GM12878 (cell line): Measurements from ENCODE around the gene AGAP3.

Source experiments
- ATF3 ChIP-seq: IDR thresholded peaks from 2 replicates; pipeline ENCODE4 v1.6.1; 2011; ENCODE audit warnings: low read depth, mild to moderate bottlenecking, low read length, moderate library complexity, borderline replicate concordance; ENCODE audit errors: extremely low read depth
- CTCF ChIP-seq, 3 experiments: IDR thresholded peaks in 2 of 3; conservative IDR thresholded peaks in 1 of 3; 2 replicates each; pipeline ENCODE4 v1.5.1; 2011; ENCODE audit warnings: low read depth in 3 of 3, low read length in 3 of 3, mild to moderate bottlenecking in 3 of 3, control low read depth in 2 of 3, moderate library complexity in 2 of 3, inconsistent platforms in 1 of 3, mixed read lengths in 1 of 3; ENCODE audit not compliant: control insufficient read depth in 2 of 3, insufficient read depth in 1 of 3; ENCODE audit errors: extremely low read depth in 1 of 3
- EP300 ChIP-seq, 2 experiments: fragments of 150-350 bp in 1 of 2; IDR thresholded peaks; 2 replicates each; pipeline ENCODE4 v1.6.1; 2011 to 2012; ENCODE audit warnings: low read depth in 2 of 2, low read length in 2 of 2, borderline replicate concordance in 1 of 2, improper control_type of control experiment in 1 of 2, inconsistent platforms in 1 of 2; ENCODE audit not compliant: control insufficient read depth in 1 of 2
- MAX ChIP-seq: IDR thresholded peaks from 2 replicates; pipeline ENCODE4 v1.6.1; 2012; ENCODE audit warnings: low read depth, low read length, improper control_type of control experiment
- POLR2AphosphoS2 ChIP-seq: IDR thresholded peaks from 2 replicates; pipeline ENCODE4 v1.6.1; 2011; ENCODE audit warnings: low read depth, mild to moderate bottlenecking, low read length, improper control_type of control experiment, moderate library complexity
- RAD21 ChIP-seq: IDR thresholded peaks from 2 replicates; pipeline ENCODE4 v1.6.1; 2011; ENCODE audit warnings: mild to moderate bottlenecking, low read depth, low read length, moderate library complexity; ENCODE audit not compliant: insufficient read depth
- RCOR1 ChIP-seq: conservative IDR thresholded peaks from 2 replicates; pipeline ENCODE4 v1.6.1; 2012; ENCODE audit warnings: low read depth, low read length, improper control_type of control experiment
- SIX5 ChIP-seq: IDR thresholded peaks from 2 replicates; pipeline ENCODE4 v1.6.1; 2011; ENCODE audit warnings: mild to moderate bottlenecking, low read depth, low read length, moderate library complexity; ENCODE audit not compliant: severe bottlenecking
- ZBTB33 ChIP-seq: fragments of 450-650 bp; IDR thresholded peaks from 2 replicates; pipeline ENCODE4 v1.6.1; 2017; ENCODE audit warnings: mild to moderate bottlenecking

- TF ChIP-seq RAD21, result no peak
- TF ChIP-seq CTCF (IDR thresholded peaks at IDR 0.05 in 2 of 3, conservative IDR thresholded peaks at IDR 0.05 in 1 of 3; ENCODE audit: control insufficient read depth in 2 of 3, extremely low read depth in 1 of 3, insufficient read depth in 1 of 3, low read depth in 3 of 3, low read length in 3 of 3), result no peak
- no peak for TF ChIP-seq ATF3
- TF ChIP-seq POLR2AphosphoS2, result no peak
- TF ChIP-seq SIX5, result no peak
- no peak for TF ChIP-seq EP300 (IDR thresholded peaks at IDR 0.05; ENCODE audit: borderline replicate concordance in 1 of 2, control insufficient read depth in 1 of 2, low read depth in 2 of 2, low read length in 2 of 2)
- no peak for TF ChIP-seq ZBTB33
- no peak for TF ChIP-seq MAX
- no peak for TF ChIP-seq RCOR1
These were observed 54.6 kb downstream of the AGAP3 start for GRCh38 chr7:151140826-151141225.
